Sigmoid colon (tissue), 7 donors: Measurements from ENCODE around the gene DNHD1. TPM values are rescaled to one million over a fixed set of nuclear protein-coding genes. Genes with fewer than 3 reads are reported as not detected.

ENCODE experiments used
- DNase-seq: peaks from one replicate; pipeline ENCODE4 v3.0.0-alpha.2; 2019
- H3K27ac ChIP-seq, 4 donors: fragments of 200-600 bp; sonication (generic); one replicate each; pipeline ENCODE4 v1.5.1; 2016 to 2019; ENCODE audit warnings: mild to moderate bottlenecking in 1 of 4
- H3K27me3 ChIP-seq, 3 donors: fragments of 200-600 bp; sonication (generic); one replicate each; pipeline ENCODE4 v1.5.1; 2019; ENCODE audit warnings: mild to moderate bottlenecking in 1 of 3
- H3K36me3 ChIP-seq, 4 donors: fragments of 200-600 bp; sonication (generic); one replicate each; pipeline ENCODE4 v1.5.1; 2016 to 2019
- H3K4me1 ChIP-seq, 4 donors: fragments of 200-600 bp; sonication (generic); one replicate each; pipeline ENCODE4 v1.5.1; 2017 to 2019
- H3K4me3 ChIP-seq, 4 donors: fragments of 200-600 bp; sonication (generic); one replicate each; pipeline ENCODE4 v1.5.1; 2017 to 2019; ENCODE audit warnings: mild to moderate bottlenecking in 2 of 4, moderate library complexity in 1 of 4
- H3K9me3 ChIP-seq, 4 donors: fragments of 200-600 bp in 3 of 4; sonication (generic) in 3 of 4; one replicate each; pipeline versions ENCODE4 v1.5.1 to v1.6.1; 2013 to 2019
- CTCF ChIP-seq, 4 experiments: fragments of 450-650 bp in 3 of 4; fragments of 200-600 bp in 1 of 4; IDR thresholded peaks; one replicate each; pipeline ENCODE4 v1.5.1; 2016 to 2019; ENCODE audit warnings: antibody characterized with exemption in 4 of 4, mild to moderate bottlenecking in 3 of 4, moderate library complexity in 2 of 4
- EP300 ChIP-seq, 4 donors: sonication (generic); formaldehyde crosslinking; IDR thresholded peaks; one replicate each; pipeline ENCODE4 v1.6.1; 2017; ENCODE audit warnings: antibody characterized with exemption in 4 of 4
- POLR2A ChIP-seq, 2 donors: fragments of 450-650 bp; IDR thresholded peaks; one replicate each; pipeline ENCODE4 v1.6.1; 2016; ENCODE audit warnings: antibody characterized with exemption in 2 of 2, mild to moderate bottlenecking in 2 of 2, moderate library complexity in 2 of 2
- POLR2AphosphoS5 ChIP-seq, 4 donors: sonication (generic); formaldehyde crosslinking; IDR thresholded peaks; one replicate each; pipeline ENCODE4 v1.6.1; 2017; ENCODE audit warnings: antibody characterized with exemption in 4 of 4
- WGBS, 2 donors: extraction: QIAGEN DNeasy Blood & Tissue Kit; methylation state at CpG; one replicate each; pipeline ENCODE4 v1.1.7; 2013; 5-methylcytosine and 5-hydroxymethylcytosine counted together
- intact Hi-C: fragments of 100-400 bp; cut with DNase I; formaldehyde crosslinking; loops from one replicate; pipeline ENCODE4 v1.15.1; 2023
- polyA plus RNA-seq, 3 donors: library from polyadenylated mRNA; stranded (reverse); fragments of 200-250 nt; gene quantifications; one replicate each; pipeline ENCODE4 v1.2.3, GENCODE V29; 2013
- total RNA-seq, 4 donors: library from RNA; depleted of rRNA; stranded (reverse); fragments of >200 nt; gene quantifications; one replicate each; pipeline ENCODE4 v1.1.0, GENCODE V29; 2016
- donor health status: healthy with polysubstance abuse.
- donor health status: Bipolar disorder and iron deficiency.
- donor health status: healthy.

Gene DNHD1
- total and polyA plus RNA-seq, 7 donors: 1.4 to 29.9 (median 12.5) TPM

GRCh38 chr11:6599881-6600390, 102.9 kb downstream of the DNHD1 start:
- peak; percentile 64 for DNase-seq

DNA sequence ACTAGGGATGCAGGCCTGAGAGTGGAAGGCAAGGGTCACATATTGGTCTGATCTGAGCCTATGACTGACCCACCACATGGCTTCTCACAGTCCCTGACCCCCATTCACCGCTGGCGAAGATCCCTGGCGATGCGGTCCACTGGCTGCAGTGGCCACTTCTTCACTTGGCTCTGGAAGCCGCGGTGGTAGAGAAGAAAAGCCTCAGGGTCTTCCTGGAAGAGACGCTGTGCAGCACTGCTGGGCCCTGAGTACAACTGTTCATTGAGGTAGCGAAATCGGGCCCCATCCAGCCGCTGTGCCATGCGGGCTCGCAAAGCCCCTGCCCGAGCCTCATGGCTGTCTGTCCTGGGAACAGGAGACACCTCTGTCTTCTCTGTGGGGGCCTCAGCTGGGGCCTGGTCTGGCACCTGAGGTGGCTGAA, 104.0 kb downstream of the DNHD1 start:
- intact Hi-C loops: loop anchor here (5.0 kb wide), 2 partner anchors 81 to 119 kb away; partner anchors contain the start of genes ARFIP2, MRPL17 and TIMM10B
- peaks cover 0 to 82% (median 64%) of the 10 kb centered on the region in 4 donors for H3K4me1 ChIP-seq
- H3K27ac ChIP-seq: peak overlapping the region in 2 of 4 donors; percentile 29 to 99
- no peaks in the 10 kb centered on the region for H3K27me3 ChIP-seq
- no peaks in the 10 kb centered on the region for H3K9me3 ChIP-seq
- TF ChIP-seq POLR2A (IDR thresholded peaks at IDR 0.05) (no peak), POLR2AphosphoS5 (IDR thresholded peaks at IDR 0.05) (no peak), EP300 (IDR thresholded peaks at IDR 0.05) (no peak), CTCF (IDR thresholded peaks at IDR 0.05) (no peak)
- DNase-seq: peak; percentile 58
- H3K36me3 ChIP-seq: peaks cover 17 to 39% (median 26%) of the 10 kb centered on the region in 4 donors
- no peak overlapping the region for H3K4me3 ChIP-seq
- 97% methylated on average over 13 of the region's 13 CpGs for WGBS, 2 donors

More at GRCh38 chr11:6599881-6600390, 102.9 kb downstream of the DNHD1 start:
- TF ChIP-seq EP300 (IDR thresholded peaks at IDR 0.05) (no peak), POLR2AphosphoS5 (IDR thresholded peaks at IDR 0.05) (no peak), POLR2A (IDR thresholded peaks at IDR 0.05) (no peak), CTCF (IDR thresholded peaks at IDR 0.05) (no peak)
- intact Hi-C loops: loop anchor here (5.0 kb wide), 2 partner anchors 82 to 118 kb away; partner anchors contain the start of genes ARFIP2, MRPL17 and TIMM10B
- 80 to 95% methylated on average over 2 of the region's 2 CpGs for WGBS, 2 donors
- peak overlapping the region in 3 of 4 donors; percentile 33 to 99 (median 87) for H3K27ac ChIP-seq
- H3K36me3 ChIP-seq: peaks cover 17 to 39% (median 26%) of the 10 kb centered on the region in 4 donors
- no peaks in the 10 kb centered on the region for H3K9me3 ChIP-seq
- H3K4me1 ChIP-seq: peaks cover 0 to 82% (median 66%) of the 10 kb centered on the region in 4 donors
- no peak overlapping the region for H3K4me3 ChIP-seq
- H3K27me3 ChIP-seq: no peaks in the 10 kb centered on the region

- H3K27ac ChIP-seq: peak overlapping the region; percentile 98 to 99 (median 98)
- no peaks in the 10 kb centered on the region for H3K27me3 ChIP-seq
- H3K4me3 ChIP-seq: peak overlapping the region; percentile 76 to 95 (median 84)
- 44 to 58% methylated on average over 7 of the region's 7 CpGs for WGBS, 2 donors
- peaks cover 0 to 81% (median 62%) of the 10 kb centered on the region in 4 donors for H3K4me1 ChIP-seq
- H3K36me3 ChIP-seq: peaks cover 17 to 39% (median 26%) of the 10 kb centered on the region in 4 donors
- intact Hi-C loops: loop anchor here (5.0 kb wide), 2 partner anchors 80 to 120 kb away; partner anchors contain the start of genes ARFIP2, MRPL17 and TIMM10B
- H3K9me3 ChIP-seq: no peaks in the 10 kb centered on the region
- TF ChIP-seq EP300 (IDR thresholded peaks at IDR 0.05): no peak
- TF ChIP-seq CTCF (IDR thresholded peaks at IDR 0.05): no peak
- TF ChIP-seq POLR2A (IDR thresholded peaks at IDR 0.05): no peak
- peak; percentile 51 for DNase-seq
Observed at GRCh38 chr11:6602096-6602940, 105.2 kb downstream of the DNHD1 start.

DNA sequence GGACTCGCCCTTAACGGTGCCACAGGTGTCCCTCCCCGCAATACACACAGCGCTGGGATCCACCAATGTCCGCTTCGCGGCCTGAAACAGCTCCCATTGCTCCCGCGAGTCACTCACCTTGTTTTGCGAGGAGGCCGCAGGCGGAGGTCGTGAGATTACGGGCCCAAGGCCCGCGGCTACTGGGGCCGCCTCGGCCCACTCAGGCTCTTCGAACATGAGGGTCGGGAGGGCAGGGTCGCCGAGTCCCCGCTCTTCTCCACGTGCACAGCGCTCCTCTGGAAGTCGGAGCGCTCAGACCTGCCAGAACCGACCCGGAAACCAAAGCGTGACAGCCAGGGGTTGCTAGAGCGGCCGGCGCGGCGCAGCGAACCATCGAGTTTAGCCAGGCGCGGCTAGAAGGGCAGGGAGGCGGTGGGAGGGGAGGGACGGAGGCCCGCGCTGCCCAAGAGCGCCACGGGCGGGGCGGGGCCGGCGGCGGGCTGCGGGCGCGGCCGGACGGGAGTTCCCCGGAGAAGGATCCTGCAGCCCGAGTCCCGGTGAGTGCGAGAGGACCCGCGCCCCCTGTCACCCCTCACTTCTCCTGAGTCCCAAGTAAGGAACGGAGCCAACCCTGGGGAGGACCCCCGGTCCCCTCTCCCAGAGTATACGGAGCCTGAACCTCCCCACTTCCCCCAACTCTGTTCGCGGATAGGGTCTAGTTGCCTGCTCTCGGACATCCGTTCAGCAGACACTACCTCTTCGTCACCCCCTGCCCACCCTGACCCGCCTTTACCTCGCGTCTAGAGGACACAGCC, 106.4 kb downstream of the DNHD1 start, which contains the start of the genes ILK and RRP8:
Gene ILK, plus strand, starts transcription at position 488 of the 794 bp plus-strand sequence. CDS start 498 bp downstream, outside the sequence.
Gene RRP8, minus strand, starts transcription at position 330 of the 794 bp plus-strand sequence. Its CDS starts 114 bp downstream, at position 216.
- Histone ChIP-seq H3K9me3 (no peaks in the 10 kb centered on the region), H3K4me3 (peak within 1 kb of the TSS; percentile 76 to 95 (median 84)), H3K27ac (peak within 1 kb of the TSS; percentile 98 to 99 (median 98)), H3K4me1 (peaks cover 0 to 81% (median 63%) of the 10 kb centered on the region in 4 donors), H3K27me3 (no peaks in the 10 kb centered on the region), H3K36me3 (peaks cover 20 to 41% (median 31%) of the 10 kb centered on the region in 4 donors)
- WGBS, 2 donors: 0% methylated on average over 72 of the region's 72 CpGs
- peak; percentile 96 for DNase-seq
- intact Hi-C loops: loop anchor here (5.0 kb wide), 2 partner anchors 79 to 121 kb away; partner anchors contain the start of genes ARFIP2, MRPL17 and TIMM10B
- peak; percentile 87 to 96 (median 94) for TF ChIP-seq POLR2AphosphoS5 (IDR thresholded peaks at IDR 0.05)
- no peak for TF ChIP-seq EP300 (IDR thresholded peaks at IDR 0.05)
- TF ChIP-seq POLR2A (IDR thresholded peaks at IDR 0.05): peak; percentile 73 to 86
- TF ChIP-seq CTCF (IDR thresholded peaks at IDR 0.05): no peak
